Stimulated activated CD8-positive, alpha-beta memory T cell treated with anti-CD3 and anti-CD28 coated beads, Interleukin-4, amount 100 ng/mL, for 48 hours (primary cell): ENCODE measurements around the gene COPS6.

Experiments used
- DNase-seq: peaks from one replicate; pipeline ENCODE4 v3.0.0-alpha.2; 2020

Gene COPS6

DNA sequence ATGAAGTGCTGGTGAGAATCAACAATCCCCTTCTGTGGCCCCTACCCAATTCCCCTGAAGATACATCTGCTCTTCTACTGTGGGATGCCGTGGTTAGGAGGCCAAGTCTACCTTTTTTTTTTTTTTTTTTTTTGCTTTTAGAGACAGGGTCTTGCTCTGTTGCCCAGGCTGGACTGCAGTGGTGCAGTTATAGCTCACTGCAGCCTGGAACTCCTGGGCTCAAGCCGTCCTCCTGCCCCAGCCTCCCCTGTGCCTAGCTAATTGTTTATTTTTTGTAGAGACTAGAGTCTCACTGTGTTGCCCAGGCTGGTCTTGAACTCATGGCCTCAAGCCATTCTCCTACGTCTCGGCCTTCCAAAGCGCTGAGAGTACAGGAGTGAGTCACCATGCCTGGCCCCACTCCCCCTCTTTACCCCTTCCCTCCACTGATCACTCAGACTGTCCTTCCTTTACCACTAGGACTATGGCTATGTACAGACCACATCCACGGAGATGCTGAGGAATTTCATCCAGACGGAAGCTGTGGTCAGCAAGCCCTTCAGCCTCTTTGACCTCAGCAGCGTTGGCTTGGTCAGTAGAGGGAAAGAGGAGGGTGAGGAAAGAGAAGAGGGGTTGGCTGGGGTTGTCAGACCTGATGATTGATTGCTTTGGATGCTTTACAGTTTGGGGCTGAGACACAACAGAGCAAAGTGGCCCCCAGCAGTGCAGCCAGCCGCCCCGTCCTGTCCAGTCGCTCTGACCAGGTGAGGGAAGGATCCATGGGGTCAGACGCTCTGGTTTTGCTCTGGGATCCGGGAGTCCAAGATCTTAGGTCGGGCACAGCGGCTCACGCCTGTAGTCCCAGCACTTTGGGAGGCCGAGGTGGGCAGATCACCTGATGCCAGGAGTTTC lies 14.4 kb downstream of the COPS6 start:
- DNase-seq: no peak

GRCh38 chr7:100105534-100105933 lies 16.8 kb downstream of the COPS6 start:
- DNase-seq: no peak

- DNase-seq: no peak
These were observed 17.9 kb downstream of the COPS6 start for GRCh38 chr7:100106633-100107032.

- no peak for DNase-seq
These were observed 18.5 kb downstream of the COPS6 start for GRCh38 chr7:100107125-100107737.

GRCh38 chr7:100107890-100108289 lies 19.1 kb downstream of the COPS6 start:
- no peak for DNase-seq

DNA sequence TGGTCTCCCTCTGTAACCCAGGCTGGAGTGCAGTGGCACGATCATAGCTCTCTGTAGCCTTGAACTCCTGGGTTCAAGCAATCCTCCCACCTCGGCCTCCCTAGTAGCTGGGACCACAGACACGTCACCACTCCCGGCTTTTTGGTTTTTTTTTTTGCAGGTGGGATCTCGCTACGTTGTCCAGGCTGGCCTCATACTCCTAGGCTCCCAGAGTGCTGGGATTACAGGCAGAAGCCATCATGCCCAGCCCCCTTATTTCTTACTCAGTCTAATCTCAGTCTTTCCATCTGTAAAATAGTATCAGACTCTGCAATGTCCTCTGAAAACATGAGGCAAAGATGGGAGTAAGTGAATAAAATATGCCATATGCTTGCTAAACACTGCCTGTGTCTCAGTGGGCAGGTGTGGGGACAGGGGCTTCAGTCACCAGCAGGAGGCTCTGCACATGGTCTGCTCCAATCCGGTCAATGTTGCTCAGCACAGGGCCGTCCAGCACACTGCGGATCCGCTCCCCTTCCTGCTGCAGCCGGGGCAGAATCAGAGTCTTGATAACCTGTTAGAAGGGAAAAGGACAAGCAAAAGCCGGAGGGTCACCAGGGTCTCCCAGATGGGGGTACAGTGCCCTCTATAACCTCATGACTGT lies 20.9 kb downstream of the COPS6 start:
- no peak for DNase-seq

GRCh38 chr7:100111156-100111555 lies 22.4 kb downstream of the COPS6 start:
- no peak for DNase-seq

- no peak for DNase-seq
These were observed 23.1 kb downstream of the COPS6 start for GRCh38 chr7:100111914-100112313.

DNA sequence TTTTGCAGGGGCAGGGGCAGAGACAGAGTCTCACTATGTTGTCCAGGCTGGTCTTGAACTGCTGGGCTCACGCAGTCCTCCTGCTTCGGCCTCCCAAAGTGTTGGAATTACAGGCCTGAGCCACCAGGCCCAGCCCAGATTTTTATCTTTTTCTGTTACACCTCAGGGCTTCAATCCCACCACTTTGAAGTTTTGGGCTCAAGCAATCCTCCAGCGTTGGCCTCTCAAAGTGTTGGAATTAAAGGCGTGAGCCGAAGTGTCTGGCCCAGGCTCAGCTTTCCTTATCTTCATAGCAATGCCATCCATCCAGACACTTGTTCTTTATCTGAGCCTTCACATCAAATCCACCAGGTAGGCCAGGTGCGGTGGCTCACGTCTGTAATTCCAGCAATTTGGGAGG lies 26.3 kb downstream of the COPS6 start:
- no peak for DNase-seq

DNA sequence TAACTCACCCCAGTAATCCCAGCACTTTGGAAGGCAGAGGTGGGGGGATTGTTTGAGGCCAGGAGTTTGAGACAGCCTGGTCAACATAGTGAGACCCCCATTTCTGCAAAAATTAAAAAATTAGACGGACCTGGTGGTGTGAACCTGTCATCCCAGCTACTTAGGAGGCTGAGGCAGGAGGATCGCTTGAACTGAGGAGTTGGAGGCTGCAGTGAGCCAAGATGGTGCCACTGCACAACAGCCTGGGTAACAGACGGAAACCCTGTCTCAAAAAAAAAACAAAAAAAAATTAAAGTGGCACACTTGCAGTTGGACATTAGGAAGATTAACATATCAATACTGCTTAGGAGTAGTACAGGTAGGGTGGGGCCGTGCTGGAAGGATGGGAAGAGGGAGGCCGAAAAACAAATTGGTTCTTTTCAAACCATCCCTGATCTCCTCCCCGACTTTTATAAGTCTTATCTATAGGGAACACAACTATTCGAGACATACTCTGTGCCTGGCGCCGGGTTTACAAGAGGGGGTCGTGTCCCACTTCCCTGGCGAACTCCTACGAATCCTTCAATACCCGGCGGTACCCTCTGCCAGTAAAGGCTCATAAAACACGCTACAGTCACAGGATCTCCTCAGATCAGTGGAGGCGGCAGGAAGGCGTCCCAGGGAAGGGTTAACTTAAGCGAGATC lies 29.8 kb downstream of the COPS6 start:
- no peak for DNase-seq

- peak; percentile 97 for DNase-seq
These were observed 30.6 kb downstream of the COPS6 start, which contains the start of the genes CNPY4 and TAF6 for GRCh38 chr7:100119072-100119969. CNPY4 (plus strand) TSS chr7:100119634; CDS start chr7:100119745, 111 bp downstream. TAF6 (minus strand) TSS chr7:100119358; CDS start chr7:100114209, 5,149 bp downstream.

DNA sequence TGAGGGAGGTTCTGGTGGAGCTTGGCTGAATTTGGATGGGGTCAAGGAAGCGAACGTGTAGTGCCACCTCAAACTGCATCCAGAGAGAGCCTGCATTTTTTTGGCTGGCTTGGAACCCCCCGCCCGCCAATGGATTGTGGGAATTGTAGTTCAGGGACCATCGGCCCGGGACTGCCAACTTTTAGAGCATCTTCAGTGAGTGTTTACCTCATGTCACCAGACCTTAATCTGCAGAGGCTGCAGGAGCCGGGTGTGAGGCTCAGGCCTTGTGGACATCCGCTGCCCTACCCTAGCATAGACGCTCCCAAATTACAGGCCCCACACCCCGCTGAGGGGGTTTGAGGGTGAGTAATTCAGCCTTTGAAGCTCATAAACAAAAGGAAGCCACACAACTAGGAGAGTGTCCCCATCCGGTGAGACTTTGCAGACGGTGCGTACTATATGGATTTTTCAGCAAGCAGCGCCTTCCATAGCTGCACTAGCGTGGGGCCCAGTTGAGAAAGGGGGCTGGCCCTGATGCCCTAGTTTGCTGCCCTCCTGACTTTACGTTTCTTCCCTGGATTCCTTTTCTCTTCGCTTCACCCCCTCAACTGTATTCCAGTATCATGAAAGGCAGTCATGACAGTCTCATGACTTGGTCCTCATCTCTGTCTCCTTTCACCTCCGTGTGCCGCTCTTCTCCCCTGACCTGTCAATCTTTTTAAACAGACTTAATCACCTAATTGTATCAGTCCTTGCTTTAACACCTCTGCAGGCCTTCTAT lies 31.4 kb downstream of the COPS6 start:
- DNase-seq: peak; percentile 79

DNA sequence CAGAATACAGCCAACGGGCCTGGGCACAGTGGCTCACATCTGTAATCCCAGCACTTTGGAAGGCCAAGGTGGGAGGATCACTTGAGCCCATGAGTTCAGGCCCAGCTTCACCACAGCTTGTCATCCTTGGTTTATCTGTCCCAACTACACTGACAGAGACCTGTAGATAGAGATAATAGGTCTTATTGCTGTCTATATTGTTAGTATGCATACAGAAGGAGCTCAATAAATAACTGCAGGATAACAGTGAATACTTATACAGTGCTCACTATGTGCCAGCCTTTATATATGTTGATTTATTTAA lies 31.9 kb downstream of the COPS6 start:
- DNase-seq: no peak

GRCh38 chr7:100122067-100122466 lies 33.3 kb downstream of the COPS6 start:
- DNase-seq: no peak

DNA sequence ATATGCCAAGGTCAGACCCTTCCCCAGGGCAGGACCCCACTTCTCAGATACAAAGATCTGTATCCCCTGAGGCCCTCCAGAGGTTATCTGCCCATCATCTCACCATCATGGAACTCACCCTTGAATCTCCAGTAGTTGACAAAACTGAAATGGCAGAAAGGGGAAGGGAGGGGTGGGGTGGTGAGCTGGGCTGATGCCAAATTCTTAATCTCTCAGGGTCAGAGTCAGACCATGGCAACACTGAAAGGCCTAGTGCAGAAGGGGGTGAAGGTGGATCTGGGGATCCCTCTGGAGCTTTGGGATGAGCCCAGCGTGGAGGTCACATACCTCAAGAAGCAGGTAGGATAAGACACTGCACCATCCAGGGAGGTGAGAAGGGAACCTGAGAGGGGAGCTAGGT lies 33.8 kb downstream of the COPS6 start:
- no peak for DNase-seq

DNA sequence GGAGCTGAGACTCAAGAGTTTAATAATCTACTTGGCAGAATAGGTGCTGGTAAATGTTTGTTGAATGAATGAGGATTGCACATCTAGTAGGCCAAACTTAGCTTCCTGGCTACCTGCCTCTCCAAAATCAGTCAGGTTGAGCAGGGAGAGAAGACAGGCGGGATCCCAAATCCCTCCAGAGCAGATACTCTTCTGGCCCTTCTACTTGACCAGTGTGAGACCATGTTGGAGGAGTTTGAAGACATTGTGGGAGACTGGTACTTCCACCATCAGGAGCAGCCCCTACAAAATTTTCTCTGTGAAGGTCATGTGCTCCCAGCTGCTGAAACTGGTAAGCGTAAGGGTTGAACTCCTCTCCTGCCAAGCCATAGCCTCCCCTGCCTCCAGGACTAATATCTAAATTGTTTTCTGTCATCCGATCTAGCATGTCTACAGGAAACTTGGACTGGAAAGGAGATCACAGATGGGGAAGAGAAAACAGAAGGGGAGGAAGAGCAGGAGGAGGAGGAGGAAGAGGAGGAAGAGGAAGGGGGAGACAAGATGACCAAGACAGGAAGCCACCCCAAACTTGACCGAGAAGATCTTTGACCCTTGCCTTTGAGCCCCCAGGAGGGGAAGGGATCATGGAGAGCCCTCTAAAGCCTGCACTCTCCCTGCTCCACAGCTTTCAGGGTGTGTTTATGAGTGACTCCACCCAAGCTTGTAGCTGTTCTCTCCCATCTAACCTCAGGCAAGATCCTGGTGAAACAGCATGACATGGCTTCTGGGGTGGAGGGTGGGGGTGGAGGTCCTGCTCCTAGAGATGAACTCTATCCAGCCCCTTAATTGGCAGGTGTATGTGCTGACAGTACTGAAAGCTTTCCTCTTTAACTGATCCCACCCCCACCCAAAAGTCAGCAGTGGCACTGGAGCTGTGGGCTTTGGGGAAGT lies 35.8 kb downstream of the COPS6 start:
- DNase-seq: no peak

DNA sequence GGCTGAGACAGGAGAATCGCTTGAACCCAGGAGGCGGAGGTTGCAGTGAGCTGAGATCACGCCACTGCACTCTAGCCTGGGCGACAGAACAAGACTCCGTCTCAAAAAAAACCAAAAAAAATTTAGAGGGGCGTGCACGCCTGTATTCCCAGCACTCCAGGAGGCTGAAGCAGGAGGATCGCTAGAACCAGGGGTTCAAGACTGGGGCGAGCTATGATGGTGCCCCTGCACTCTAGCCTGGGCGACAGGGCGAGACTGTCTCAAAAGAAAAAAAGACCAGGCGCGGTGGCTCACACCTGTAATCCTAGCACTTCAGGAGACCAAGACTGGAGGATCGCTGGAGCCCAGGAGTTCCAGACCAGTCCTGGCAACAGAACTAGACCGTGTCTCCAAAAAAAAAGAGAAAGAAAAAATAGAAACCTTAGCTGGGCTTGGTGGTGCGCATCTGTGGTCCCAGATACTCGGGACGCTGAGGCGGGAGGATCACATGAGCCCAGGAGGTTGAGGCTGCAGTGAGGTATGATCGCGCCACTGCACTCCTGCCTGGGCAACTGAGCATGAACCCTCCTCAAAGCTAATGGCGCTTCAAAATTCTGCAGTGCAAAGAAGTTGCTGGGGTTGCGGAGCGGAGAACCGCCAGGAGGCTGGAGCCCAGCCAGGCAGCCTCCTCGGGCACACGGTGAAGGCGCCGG lies 37.6 kb downstream of the COPS6 start:
- DNase-seq: no peak

DNA sequence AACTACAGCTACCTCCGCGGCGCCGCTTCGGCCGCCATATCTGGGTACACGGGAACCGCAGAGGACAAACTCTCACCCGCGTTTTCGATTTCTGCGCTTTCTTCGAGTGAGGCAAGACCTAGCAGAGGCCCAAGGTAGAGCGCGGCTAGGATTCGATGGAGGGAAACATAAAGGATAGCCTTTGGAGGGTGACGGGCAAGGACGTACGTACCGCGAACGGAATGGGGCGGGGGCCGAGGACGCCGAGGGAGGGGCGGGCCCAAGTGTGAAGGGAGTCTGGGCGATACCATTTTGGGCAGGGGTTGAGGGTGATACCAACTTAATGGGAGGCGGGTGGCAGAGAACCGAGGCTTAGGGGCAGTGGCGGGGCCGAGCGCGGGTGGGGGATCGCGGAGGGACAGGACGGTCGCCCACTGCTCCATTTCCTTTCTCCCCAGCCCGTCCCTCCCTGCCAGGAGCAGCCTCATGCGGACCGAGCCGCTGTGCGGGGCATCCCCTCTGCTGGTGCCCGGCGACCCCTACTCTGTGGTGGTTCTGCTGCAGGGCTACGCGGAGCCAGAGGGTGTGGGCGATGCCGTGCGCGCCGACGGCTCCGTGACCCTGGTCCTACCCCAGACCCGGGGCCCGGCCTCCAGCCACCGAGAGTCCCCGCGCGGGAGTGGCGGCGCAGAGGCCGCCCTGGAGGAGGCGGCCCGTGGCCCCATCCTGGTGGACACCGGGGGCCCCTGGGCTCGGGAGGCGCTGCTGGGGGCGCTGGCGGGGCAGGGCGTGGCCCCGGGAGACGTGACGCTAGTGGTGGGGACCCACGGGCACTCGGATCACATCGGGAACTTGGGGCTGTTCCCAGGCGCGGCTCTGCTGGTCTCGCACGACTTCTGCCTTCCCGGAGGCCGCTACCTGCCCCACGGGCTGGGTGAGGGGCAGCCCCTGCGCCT lies 38.4 kb downstream of the COPS6 start, which contains the start of gene MBLAC1:
Gene MBLAC1, plus strand, starts transcription at position 37 of the 935 bp plus-strand sequence. Its CDS starts 429 bp downstream, at position 466.
- DNase-seq: peak; percentile 96
